Measurements from ENCODE around the gene TIMP2.
"Not testable (repeated sequence)": the region's sequence is repeated elsewhere in the genome, so short reads cannot be mapped to it uniquely, and the experiment has no call there.

The TIMP2 gene

DNA sequence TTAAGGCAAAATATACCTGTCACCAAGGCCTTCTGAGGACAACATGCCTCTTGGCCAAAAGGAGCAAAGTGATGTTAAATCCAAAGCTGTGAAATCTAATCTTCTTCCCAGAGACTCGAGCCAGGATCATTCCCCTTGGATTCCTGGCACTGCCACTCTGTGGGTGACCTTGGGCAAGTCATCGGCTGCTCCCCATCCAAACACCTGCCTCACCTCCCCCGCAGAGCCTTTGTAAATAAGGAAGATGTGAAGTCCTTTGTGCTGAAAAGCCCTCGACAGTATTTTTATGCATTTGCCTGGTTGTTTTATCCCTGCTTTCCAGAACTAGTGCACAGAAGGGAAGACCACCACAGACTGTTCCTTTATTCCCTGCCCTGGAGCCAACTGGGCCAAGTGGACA, 16.8 kb downstream of the TIMP2 start:
- Mint-ChIP-seq H3K4me3 (no peak overlapping the region), H3K4me1 (peaks cover 6% of the 10 kb centered on the region), H3K27ac (peak overlapping the region; percentile 29 to 68), H3K9me3 (no peaks in the 10 kb centered on the region), H3K27me3 (no peaks in the 10 kb centered on the region)
- no peak for ATAC-seq
- no peak for DNase-seq

DNA sequence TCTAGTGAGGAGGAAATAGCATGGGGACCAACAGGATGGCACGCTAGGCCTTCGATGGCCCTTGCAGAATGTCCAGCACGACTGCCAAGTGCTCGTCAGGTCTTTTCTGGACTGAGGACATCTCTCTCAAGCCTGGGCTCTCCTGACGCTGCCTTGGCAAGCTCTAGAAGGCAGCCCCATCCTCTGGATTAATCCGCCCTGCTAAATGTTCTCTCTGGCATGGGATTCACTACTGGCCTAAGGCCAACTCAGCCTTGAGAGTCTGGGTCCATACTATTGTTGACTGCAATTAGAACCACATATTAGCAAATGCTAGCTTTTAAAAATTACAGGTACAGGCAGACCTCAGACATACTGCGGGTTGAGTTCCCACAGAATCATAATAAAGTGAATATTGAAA, 19.6 kb downstream of the TIMP2 start:
- DNase-seq (no peak), ATAC-seq (no peak)
- Mint-ChIP-seq H3K4me3 (no peak overlapping the region), H3K9me3 (no peaks in the 10 kb centered on the region), H3K27ac (no peak overlapping the region), H3K4me1 (peaks cover 17% of the 10 kb centered on the region), H3K27me3 (peaks cover 6% of the 10 kb centered on the region)

DNA sequence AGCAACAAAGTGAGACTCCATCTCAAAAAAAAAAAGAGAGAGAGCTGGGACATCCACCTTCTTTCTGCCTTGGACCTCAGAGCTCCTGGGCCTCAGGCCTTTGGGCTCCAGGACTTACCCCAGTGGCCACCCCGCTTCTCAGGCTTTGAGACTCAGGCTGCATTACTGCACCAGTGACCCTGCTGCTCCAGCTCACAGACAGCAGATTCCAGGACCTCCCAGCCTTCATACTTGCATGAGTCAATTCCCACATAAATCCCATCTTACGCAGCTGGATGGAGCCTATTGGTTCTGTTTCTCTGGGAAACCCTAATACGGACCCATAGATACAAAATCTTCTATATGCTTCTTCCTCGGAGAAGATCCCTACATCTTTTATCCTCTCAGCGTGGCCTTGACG, 20.1 kb downstream of the TIMP2 start:
- H3K4me3 Mint-ChIP-seq, result no peak overlapping the region
- peaks cover 6% of the 10 kb centered on the region for H3K27me3 Mint-ChIP-seq

DNA sequence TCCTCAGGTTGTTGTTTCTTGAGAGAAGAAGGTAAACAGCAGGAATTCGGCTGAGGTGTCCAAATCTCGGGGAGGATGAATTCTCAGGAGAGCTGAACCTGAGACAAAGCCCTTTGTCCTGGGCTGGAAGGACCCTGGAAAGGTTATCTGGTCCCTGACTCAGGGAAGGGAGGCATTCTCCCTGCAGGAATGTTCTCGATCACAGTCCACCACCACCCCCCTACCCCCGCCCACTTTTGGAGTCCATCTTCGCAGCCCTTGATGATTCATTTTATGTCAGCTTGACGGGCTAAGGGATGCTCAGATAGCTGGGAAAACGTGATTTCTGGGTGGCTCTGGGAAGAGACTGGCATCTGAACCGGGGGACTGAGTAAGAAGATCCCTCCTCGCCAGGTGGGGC, 20.8 kb downstream of the TIMP2 start:
- no peak for ATAC-seq
- Mint-ChIP-seq H3K27me3 (peaks cover 6% of the 10 kb centered on the region), H3K4me1 (peaks cover 17% of the 10 kb centered on the region), H3K27ac (no peak overlapping the region), H3K4me3 (no peak overlapping the region), H3K9me3 (no peaks in the 10 kb centered on the region)
- DNase-seq, result no peak

More for the DNA sequence above, 20.1 kb downstream of the TIMP2 start:
- H3K27ac Mint-ChIP-seq, result no peak overlapping the region
- peaks cover 17% of the 10 kb centered on the region for H3K4me1 Mint-ChIP-seq
- ATAC-seq (no peak), DNase-seq (no peak)
- H3K9me3 Mint-ChIP-seq, result no peaks in the 10 kb centered on the region

DNA sequence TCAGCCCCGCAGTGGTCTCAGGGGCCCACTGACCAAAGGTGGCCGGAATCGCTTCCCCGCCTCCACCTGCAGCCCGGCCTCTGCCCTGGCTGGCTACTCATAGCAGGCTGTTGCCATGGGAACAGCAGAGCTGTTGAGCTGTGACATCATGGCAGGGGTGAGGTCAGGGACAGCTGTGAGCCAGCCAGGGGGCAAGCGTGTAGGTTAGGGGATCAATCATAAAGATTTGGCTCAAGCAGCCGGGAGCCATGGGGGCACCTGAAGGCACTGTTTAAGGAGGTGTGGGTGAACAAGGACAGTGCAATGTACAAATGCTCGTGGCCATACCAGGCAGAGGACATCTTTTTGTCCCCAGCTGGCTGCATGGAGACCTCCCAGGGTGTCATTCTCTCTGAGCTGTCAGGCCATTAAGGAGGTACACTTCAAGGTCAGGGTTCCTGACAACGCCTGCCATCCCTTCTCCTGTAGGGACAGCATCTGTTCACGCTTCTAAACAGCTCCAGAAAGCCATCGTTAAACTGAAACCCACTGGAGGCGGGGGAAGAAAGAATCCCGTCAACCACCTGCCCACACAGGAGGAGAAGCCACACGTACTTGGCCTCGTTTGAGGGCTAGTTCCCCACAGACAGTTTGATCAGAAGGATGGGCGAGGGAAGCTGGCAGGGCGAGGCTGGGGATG, 21.9 kb downstream of the TIMP2 start, which contains the start of gene CEP295NL:
TSS of gene CEP295NL (minus strand) at position 101 of the 679 bp plus-strand sequence. CDS start 1,373 bp downstream, outside the sequence.
- Mint-ChIP-seq H3K4me1 (peaks cover 17% of the 10 kb centered on the region), H3K27me3 (peaks cover 6% of the 10 kb centered on the region), H3K27ac (peak within 1 kb of the TSS; percentile 66 to 88), H3K9me3 (no peaks in the 10 kb centered on the region), H3K4me3 (peak within 1 kb of the TSS; percentile 27 to 32)
- no peak for DNase-seq
- peak; percentile 73 for ATAC-seq

DNA sequence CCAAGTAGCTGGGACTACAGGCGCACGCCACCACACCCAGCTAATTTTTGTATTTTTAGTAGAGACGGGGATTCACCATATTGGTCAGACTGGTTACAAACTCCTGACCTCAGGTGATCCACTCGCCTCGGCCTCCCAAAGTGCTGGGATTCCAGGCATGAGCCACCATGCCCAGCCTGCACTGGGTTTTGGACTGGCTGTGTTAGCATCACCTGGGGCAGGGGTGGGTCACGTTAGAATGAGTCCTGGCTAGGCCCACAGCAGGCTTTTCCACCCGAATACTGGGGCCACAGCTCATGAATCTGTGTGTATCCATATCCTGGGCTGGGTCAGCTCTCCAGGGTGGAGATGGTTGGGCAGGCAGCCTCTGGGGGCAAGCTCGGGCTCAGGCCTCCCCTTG, 23.0 kb downstream of the TIMP2 start:
- not testable (repeated sequence) for H3K9me3 Mint-ChIP-seq, ATAC-seq, H3K27ac Mint-ChIP-seq, H3K27me3 Mint-ChIP-seq, H3K4me3 Mint-ChIP-seq, DNase-seq
- H3K4me1 Mint-ChIP-seq, result peaks cover 17% of the 10 kb centered on the region

DNA sequence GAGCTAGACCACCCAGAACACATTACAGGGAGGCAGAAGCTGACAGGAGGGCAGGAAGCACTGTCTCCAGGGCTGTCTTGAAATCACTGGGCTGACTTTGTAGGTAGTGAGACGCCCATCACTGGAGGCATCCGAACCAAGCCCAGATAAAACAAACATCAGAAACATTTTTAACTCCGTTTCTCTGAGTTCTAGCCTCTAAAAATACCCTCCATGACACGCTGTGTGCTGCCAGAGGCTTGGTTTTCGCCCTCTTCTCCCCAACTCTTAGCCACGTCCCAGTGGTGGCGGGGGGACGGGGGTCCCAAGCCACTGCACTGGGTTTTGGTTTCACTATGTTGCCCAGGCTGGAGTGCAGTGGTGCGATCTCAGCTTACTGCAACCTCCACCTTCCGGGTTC, 23.4 kb downstream of the TIMP2 start:
- no peak for DNase-seq

DNA sequence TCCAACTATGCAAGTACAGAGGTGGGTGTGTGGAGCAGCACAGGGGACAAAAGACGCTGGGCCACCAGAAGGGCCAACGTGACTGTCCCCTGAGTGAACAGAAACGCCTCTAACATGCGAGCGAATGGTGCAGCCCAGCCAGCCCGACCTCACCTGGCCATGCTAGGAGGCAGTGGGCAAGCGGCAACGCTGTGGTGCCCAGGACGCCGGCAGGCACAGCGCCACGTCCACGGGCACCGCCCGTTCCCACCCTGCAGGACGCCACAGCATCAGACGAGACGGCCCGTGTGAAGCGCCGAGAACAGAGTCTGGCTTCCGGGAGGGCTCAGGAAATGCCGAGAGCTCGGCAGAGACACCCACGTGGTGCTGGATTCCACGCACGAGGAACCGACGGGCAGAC, 24.4 kb downstream of the TIMP2 start:
- DNase-seq (no peak), ATAC-seq (no peak)
- Mint-ChIP-seq H3K4me3 (no peak overlapping the region), H3K27ac (no peak overlapping the region), H3K4me1 (peaks cover 17% of the 10 kb centered on the region), H3K9me3 (no peaks in the 10 kb centered on the region), H3K27me3 (peaks cover 6% of the 10 kb centered on the region)

More for the DNA sequence above, 23.4 kb downstream of the TIMP2 start:
- Mint-ChIP-seq H3K9me3 (no peaks in the 10 kb centered on the region), H3K27me3 (peaks cover 6% of the 10 kb centered on the region), H3K4me3 (no peak overlapping the region), H3K27ac (no peak overlapping the region), H3K4me1 (peaks cover 17% of the 10 kb centered on the region)
- ATAC-seq, result no peak

DNA sequence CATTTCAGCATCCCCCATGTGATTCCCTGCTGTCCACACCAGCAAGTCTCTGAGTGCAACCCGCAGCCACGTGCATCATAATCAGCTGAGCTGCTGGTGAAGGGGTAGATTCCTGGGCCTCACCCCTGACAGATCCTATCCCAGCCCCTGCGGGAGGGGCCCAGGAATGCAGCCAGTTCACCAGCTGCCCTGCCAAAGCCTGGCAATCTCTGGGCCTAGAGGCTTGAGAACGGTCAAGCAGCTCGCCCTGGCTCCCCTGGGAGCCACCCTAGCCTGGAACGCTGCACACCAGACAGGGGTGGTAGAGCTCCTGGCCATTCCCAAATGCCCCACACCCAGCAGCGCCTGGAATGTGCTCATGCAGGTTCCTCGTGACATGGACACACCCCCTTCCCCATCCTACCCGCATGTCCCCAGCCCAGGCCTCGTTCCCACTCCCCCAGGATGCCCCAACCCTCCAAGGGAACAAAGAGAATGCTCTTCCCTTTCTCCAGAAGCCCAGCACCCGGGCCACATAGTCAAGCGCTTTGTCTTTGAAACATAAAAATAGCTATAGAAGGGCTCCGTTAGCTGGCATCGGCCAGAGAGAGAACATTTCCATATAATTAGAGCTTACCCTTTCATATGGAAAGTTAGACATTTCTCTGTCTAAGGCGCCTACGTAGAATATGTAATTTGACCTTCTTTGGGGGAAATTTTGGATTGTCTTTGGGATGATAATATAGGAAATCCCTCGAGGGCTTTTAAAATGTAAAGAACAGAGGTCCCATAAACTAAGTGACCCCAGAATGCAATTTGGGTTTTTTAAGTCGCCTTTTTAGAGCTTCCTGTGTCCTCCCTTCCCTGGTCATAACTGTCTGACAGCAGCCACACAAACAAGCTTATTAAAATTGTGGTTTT, 25.6 kb downstream of the TIMP2 start:
- DNase-seq (no peak), ATAC-seq (no peak)
- H3K4me3 Mint-ChIP-seq, result no peak overlapping the region
- H3K9me3 Mint-ChIP-seq, result no peaks in the 10 kb centered on the region
- H3K27ac Mint-ChIP-seq, result peak overlapping the region in 1 of 2 donors; percentile 15
- H3K4me1 Mint-ChIP-seq, result peaks cover 17% of the 10 kb centered on the region
- peaks cover 6% of the 10 kb centered on the region for H3K27me3 Mint-ChIP-seq

DNA sequence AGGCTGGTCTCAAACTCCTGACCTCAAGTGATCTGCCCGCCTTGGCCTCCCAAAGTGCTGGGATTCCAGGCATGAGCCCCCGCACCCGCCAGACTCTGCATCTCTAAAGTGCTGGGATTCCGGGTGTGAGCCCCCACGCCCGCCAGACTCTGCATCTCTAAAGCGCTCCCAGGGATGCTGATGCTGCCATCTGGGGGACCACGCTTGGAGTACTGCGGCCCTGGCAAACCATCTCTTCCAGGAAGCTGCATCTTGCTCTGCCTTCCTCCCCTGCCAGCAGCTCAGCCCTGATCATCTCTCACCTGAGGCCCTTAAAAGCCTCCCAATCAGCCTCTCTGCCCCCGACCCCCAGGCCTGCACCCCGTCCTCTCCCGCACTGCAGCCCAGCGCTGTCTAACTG, 26.2 kb downstream of the TIMP2 start:
- no peaks in the 10 kb centered on the region for H3K9me3 Mint-ChIP-seq
- DNase-seq, result no peak
- ATAC-seq, result no peak
- peaks cover 6% of the 10 kb centered on the region for H3K27me3 Mint-ChIP-seq
- no peak overlapping the region for H3K27ac Mint-ChIP-seq
- no peak overlapping the region for H3K4me3 Mint-ChIP-seq
- H3K4me1 Mint-ChIP-seq, result peaks cover 16% of the 10 kb centered on the region

DNA sequence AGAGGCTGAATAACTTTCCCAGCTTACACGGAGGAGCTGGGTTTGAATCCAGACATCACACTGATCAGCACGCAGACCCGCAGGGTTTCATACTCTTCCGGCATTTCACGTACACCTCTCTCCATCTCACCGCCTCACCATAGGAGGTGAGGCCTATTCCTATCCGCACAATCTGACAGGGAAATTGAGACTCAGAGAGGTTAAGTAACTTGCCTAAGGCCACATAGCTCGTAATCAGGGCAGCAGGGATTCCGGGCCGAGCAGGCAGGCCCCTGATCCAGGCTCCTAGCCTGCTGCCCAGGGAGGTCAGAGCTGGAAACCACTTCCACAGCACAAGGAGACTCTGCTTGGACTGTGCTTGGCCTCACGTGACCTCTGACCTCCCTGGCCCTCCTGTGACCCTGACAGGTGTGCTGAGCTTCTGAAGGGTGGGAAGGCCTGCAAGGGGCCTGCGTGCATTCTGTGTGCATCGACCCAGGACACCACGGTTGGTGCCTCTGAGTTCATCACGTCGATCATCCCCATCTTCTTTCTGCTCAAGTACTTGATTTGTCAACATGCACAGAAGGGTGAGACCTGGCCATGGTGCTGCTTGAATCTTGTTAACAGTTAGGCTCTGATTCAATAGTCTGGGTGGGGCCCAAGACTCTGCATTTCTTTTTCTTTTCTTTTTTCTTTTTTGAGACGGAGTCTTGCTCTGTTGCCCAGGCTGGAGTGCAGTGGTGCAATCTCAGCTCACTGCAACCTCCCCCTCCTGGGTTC, 26.9 kb downstream of the TIMP2 start:
- Mint-ChIP-seq H3K4me1 (peaks cover 9% of the 10 kb centered on the region), H3K27me3 (peaks cover 6% of the 10 kb centered on the region), H3K4me3 (no peak overlapping the region), H3K9me3 (no peaks in the 10 kb centered on the region), H3K27ac (no peak overlapping the region)
- ATAC-seq, result no peak
- DNase-seq, result no peak

DNA sequence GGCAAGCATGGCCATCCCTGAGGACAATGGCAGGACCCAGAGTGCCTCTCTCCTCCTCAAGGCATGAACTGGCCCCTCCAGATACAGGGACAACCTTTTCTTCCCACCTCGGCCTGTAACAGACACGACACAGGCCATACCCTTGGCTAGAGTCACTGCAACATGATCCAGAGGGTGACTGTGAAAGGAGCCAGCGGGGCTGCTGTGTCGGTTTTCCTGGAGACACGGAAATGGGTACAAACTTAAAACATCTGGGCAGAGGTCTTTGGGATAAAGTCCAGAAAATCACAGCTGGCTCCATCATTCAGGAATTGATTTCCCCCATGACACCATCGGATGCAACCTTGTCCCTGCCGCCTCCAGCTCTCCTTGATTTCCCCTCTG, 27.5 kb downstream of the TIMP2 start:
- Mint-ChIP-seq H3K9me3 (no peaks in the 10 kb centered on the region), H3K4me1 (peaks cover 7% of the 10 kb centered on the region), H3K27ac (peak overlapping the region in 1 of 2 donors; percentile 85), H3K4me3 (no peak overlapping the region), H3K27me3 (peaks cover under 1% of the 10 kb centered on the region)
- DNase-seq, result no peak
- ATAC-seq, result no peak

DNA sequence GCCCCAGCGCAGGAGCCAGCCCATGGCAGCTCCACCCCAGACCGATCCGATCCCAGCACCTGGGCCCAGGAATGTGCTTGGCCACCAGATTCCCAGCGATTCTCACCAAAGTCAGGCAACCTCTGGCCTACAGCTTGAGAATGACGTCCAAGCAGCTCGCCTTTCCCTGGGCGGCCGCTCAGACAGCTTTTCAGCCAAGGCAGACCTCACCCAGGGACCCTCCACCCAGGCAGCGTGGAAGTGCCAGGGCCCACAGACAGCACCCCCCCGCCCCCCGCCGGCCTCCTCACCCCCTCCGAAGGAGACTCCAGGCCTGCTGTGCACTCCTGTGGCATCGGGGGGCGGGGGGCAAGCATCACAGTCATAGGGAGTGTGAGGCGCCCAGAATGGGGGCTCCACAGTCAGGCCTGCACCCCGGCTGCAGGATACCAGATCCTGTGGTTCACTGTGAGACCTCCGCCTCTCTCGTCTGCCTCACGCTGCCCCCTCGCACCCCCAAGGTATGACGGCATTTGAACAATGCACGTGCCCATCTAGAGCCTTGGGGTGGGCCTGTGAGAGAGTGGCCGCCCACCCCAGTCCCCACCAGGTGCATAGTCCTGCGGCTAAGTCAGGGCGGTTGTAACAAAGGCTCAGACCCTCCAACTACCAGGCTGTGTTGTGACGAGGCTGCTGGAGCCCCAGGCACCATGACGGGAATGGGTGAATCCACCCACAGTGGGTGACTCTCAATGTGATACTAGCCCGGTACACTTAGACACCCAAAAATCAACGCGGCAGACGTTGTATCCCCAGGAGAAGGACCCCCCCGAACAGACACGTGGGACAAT, 28.1 kb downstream of the TIMP2 start:
- H3K4me3 Mint-ChIP-seq, result no peak overlapping the region
- no peak for DNase-seq
- peaks cover 8% of the 10 kb centered on the region for H3K4me1 Mint-ChIP-seq
- H3K27me3 Mint-ChIP-seq, result no peaks in the 10 kb centered on the region
- ATAC-seq, result no peak
- no peaks in the 10 kb centered on the region for H3K9me3 Mint-ChIP-seq
- no peak overlapping the region for H3K27ac Mint-ChIP-seq

DNA sequence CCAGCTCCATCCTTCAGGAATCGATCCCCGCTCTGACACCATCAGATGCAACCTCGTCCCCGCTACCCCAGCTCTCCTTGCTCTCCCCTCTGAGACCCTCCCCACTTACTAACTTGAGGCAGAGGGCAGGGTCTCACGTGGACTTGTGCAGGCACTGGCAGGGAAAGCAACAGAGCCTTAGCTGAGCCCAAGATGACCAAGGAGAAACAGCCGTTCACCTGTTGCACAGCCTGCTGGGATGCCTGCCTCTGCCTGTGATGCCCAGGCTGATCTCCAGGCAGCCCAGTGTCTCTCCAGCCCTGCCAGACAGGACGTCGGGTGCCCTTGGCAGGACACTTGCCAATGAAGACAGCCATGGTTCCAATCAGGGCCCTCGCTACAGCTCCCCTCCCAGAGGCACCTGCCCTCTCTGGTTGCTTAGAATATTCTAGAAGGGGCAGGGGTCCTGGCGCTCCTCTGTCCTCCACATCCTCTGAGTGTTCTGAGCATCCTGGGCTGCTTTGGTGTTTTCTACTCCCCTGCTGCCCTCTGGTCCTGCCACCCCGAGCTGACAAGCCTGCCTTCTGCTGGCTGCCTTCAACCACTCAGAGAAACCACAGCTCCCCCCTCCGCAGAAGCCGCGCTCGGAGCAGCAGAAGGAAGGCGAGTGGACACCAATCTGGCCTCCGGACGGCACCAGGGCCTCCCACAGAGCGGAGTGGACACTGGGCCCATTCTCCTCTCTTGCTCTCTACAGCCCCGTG, 28.9 kb downstream of the TIMP2 start:
- H3K4me1 Mint-ChIP-seq, result peaks cover 16% of the 10 kb centered on the region

More for the DNA sequence above, 28.9 kb downstream of the TIMP2 start:
- no peak for ATAC-seq
- DNase-seq, result no peak
- Mint-ChIP-seq H3K9me3 (no peaks in the 10 kb centered on the region), H3K27ac (peak overlapping the region in 1 of 2 donors; percentile 61), H3K4me3 (no peak overlapping the region), H3K27me3 (no peaks in the 10 kb centered on the region)

Data from stimulated activated naive CD8-positive, alpha-beta T cell treated with anti-CD3 and anti-CD28 coated beads, Interleukin-15, amount 100 ng/mL, for 72 hours (primary cell).